NCI-H1417 treated with DMSO at 0.1 percent for 48 hours (cell line): ENCODE results near the gene ODAM.
"Not testable (repeated sequence)": the region's sequence is repeated elsewhere in the genome, so short reads cannot be mapped to it uniquely, and the experiment has no call there.

Source experiments
- DNase-seq: peaks from one replicate; lab custom pipeline; 2025; lab: John Stamatoyannopoulos, UW

The ODAM gene, protein sequence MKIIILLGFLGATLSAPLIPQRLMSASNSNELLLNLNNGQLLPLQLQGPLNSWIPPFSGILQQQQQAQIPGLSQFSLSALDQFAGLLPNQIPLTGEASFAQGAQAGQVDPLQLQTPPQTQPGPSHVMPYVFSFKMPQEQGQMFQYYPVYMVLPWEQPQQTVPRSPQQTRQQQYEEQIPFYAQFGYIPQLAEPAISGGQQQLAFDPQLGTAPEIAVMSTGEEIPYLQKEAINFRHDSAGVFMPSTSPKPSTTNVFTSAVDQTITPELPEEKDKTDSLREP

GRCh38 chr4:70195425-70195824 is at the start of gene ODAM:
Gene ODAM, plus strand, starts transcription at chr4:70195725. Its CDS starts 819 bp downstream, at chr4:70196544.
- no peak for DNase-seq

- no peak for DNase-seq
These were observed 44.3 kb upstream of the ODAM start for GRCh38 chr4:70151271-70151670.

DNA sequence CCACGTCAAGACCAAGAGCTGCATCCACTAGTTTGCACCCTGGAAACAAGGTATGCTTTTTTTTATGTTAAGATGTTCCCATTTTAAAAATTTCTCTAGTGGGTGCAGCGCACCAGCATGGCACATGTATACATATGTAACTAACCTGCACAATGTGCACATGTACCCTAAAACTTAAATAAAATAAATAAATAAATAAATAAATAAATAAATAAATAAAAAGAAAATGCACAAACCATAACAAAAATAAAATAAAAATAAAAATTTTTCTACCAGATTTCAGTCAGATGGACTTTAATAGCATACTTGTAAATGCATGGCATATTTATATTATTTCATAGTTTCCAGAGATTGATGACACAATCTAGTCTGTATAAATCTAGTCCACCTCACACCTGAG is 43.4 kb upstream of the ODAM start:
- no peak for DNase-seq

DNA sequence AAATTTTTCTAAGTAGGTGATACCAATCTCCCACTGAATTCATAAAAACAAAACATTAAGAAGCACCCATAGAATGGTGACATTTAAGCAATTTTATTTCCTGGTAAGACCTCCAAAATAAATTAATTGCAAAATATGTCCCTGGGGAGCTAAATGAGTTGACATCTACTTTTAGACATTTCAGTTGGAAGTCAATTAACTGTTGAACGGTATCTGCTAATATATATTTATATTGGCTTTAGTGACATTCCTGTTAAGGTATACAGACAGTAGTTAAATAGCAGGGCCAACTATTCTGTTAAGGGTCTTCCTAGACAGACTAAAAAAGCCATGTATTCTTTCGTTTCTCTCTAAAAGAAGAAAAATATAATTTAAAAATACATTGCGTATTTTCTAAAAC is 41.6 kb upstream of the ODAM start, which contains the start of gene PRR27:
PRR27 (plus strand) TSS at position 301 of the 400 bp plus-strand sequence. CDS start 139 bp downstream, outside the sequence.
- no peak for DNase-seq

DNA sequence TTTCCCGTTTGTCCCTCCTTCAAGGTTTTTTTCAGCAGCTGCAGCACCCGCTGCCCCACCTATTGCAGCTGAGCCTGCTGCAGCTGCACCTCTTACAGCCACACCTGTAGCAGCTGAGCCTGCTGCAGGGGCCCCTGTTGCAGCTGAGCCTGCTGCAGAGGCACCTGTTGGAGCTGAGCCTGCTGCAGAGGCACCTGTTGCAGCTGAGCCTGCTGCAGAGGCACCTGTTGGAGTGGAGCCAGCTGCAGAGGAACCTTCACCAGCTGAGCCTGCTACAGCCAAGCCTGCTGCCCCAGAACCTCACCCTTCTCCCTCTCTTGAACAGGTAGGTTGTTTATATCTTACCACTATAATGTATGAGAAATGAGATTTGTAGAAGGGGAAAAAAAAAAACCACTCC is 36.9 kb upstream of the ODAM start:
- no peak for DNase-seq

DNA sequence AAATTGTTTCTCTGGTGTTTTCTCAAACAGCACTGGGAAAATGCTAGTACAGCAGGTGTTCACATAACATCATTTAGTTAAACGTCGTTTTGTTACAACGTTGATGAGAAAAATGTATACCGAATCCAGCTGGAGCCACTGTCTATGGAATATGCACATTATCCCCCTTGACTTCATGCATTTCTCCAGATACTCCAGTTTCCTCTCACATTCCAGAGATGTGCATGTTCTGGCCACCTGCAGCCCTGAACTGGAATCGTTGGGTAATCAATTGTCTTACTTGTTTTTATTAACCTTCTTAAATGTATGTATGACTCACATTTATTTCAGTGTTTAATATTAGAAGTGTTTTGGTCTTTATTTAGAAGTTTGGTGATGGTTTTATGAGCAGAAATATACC is 18.4 kb upstream of the ODAM start:
- no peak for DNase-seq

DNA sequence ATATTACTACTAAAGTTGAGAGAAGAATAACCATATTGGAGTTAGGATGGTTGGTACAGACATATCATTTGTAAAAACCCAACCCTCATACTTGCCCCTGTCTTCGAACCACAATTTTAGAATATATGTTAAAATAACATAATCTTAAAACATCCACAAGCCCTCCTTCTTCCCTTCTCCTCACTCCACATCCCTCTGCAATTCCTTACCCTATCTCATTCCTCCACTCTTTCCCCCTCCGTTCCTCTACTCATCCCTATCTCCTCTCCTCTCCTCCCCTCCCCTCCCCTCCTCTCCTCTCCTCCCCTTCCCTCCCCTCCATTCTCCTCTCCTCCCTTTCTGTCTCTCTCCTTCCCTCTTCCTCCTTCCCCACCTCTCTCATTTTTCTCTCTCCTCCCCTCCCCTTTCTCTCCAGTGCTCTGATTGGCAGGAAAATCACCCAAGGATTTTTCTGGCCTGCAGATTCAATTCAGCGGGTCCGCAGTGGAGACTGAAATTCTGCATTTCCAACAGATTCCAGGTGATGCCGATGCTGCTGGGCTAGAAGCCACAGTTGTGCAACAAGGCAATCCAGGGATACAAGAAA is 17.4 kb upstream of the ODAM start:
- no peak for DNase-seq

- no peak for DNase-seq
These were observed 15.7 kb upstream of the ODAM start for GRCh38 chr4:70179811-70180210.

DNA sequence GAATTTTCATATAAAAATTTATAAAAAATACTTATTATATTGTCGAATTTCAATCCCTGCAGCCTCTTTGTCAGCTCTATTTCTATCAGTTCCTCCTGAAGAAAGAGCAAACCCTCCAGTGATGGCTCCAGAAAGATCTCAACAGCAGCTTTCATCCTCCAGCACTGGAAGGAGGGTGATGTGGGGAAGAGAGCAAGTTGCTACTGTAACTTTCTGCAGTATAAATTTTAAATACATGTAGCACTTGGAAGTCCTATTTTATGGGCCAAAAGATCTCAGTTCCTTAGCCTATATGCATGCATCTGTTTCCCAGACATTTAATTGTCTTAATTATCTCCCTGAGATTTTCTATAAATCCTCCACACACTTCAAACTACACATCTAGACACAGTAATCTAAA is 13.7 kb upstream of the ODAM start:
- no peak for DNase-seq

DNA sequence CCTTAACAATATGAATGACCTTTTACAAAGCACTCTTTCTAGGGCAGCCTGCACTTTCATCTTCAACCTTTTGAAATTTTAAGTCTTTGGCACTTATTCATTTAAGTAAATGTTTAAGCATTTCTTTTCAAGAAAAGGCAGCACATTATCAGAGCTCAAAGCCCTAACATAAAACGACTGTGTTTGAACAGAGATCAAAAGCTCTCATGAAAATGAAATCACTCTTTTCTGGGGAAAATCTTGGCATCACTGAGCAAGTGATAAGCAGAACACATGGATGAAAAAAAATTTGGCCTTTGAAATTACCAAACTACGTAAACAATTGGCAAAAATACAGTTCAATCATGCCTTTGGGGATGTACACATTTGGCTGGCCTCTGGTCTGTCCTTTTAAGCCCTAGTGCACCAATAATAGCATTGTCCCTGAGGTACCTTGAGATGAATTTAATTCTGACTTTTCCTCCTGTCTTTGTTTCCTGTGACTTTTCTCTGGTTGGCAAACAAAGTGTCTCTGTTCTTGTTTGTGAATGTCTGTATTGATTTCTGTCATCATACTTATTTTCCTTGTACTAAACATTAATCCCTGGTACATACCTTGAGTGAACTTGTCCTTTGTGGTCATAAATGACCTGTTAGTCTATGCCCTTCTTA is 12.9 kb upstream of the ODAM start:
- no peak for DNase-seq

DNA sequence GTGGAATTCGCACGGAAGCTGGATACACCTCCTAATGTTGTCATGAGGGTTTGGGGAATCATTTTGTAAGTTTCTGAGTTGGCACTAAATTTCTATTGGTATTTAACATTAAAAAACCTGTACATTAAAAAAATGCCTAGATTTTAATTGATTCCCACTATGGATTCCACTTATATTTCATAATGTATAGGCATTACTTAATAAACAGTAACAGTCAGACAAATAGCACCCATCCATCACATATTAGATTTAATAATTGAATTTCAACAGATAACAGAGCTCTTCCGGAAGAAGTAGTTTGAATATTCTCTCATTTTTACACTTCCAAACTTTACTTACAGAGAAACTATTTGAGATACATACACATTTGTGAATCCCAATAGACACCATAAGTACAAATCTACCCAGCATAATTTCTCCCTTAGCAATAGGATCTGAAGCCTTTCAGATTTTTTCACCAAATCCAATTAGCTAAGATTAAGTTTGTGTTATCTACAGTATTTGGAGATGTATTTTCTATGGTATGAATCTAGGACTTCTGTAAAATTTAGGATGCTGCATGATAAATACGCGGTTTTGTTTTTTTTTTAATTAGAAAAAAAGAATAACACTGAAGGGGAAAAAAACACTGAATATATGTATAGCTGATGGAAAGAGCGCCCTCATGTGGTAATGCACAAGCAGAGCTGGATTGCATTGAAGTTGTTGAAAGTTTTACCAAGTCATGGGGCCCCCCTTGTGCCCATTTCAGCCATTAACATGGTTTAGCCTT is 12.2 kb upstream of the ODAM start:
- no peak for DNase-seq

- no peak for DNase-seq
These were observed 11.6 kb upstream of the ODAM start for GRCh38 chr4:70183940-70184246.

DNA sequence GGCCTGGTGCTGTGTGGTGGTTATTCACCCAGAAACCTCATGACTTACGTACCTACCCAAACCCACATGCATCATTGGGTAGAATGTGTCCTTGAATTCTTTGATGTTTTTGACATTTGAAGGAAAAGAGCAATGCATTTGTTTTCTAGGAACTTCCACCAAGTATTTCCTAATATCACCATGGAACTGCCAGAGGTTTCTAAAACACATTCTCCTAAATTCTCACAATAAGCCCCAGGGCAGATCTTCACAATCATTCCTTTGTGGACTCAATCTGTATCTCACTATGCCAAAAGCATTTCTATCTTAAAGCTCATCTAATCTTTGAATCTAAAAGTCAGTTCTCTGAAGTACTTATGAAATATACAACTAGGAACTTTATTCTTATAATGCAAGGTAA is 8.3 kb upstream of the ODAM start:
- no peak for DNase-seq

DNA sequence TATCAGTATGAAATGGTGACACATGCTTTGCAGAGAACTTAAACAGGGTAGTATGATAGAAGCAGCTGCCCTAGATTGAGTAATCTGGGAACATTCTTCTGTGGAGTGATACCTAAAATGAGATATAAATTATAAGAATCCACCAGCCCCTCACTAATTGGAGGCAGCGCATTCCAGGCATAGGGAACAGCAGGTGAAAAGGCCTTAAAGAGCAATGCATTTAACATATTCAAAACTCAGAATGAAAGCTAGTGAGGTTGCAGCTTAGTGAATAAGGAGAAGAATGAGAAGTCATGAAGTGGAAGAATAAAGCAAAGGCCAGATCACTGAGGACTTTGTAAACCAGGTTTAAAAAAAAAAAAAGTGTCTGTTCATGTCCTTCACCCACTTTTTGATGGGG is 4.9 kb upstream of the ODAM start:
- no peak for DNase-seq

DNA sequence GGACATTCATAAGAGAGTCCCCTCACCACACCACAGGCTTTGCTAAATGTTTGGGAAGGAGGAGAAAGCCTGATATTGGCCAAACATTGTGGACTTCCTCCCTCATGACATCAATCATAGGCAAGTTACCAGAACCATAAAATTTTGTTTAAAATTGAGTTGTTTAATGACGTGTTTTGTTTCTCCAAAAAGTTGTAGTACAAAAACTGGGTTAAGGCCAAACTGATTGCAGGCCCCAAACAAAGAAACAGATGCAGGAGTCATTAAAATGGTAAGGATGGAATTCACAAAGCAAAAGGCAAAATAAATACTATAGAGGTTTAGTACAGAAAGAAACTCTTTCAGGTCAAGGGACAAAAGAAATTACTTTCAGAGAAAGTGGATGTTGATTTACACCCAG is 3.9 kb upstream of the ODAM start:
- no peak for DNase-seq

DNA sequence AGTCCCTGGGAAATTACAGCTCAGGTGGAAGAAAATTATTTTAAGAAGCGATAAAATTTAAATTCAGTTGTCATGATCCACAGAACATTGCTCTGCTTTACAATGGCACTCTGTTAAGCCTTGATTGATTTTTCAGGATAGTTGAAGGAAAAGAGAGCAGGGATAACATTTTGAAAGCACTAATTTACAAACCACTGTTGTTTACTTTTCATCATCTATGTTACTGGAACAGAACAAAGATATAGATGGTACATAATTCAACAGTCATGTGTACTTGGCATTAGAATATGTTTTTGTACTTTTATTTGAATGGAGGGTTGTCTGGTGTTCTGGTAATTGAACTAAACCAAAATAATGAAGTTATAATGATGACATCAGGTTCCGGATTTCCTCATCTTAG is 2.6 kb upstream of the ODAM start:
- DNase-seq, result no peak

DNA sequence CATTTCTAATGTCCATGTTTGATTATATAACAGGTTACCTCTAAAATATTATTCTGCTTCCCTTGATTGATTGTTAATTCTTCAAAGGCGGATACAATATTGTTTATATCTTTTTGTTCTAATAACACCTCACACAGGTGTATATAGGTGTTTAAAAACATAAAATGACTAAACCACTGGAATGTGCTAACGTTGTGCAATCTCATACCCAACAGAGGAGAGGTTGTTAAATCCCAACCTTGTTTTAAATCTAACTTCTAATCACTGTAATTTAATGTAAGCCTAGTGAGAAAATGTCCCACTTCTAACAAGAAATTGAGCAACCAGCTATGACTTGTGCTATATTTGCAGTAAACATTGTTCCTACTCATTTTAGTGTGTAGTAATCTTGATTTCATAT is 1.3 kb downstream of the ODAM start:
- no peak for DNase-seq

- no peak for DNase-seq
These were observed 2.3 kb downstream of the ODAM start for GRCh38 chr4:70197842-70198241.

DNA sequence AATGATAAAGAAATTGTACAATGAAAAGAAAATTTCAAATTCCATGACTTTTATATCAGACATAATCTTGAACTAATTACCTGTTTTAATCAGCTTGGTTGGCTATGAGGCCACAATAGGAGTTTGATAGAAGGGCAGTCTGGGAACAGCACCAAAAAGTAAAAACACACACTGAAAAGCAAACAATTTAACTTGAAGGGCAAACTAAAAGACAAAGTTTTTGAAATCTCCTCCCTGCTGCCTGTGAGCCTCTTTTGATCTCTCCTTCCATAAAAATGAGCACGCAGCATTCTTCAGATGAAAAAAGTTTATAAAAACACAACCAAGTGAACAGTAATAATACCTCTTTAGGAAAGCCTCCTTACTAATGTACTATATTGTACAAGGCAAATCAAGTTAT is 8.1 kb downstream of the ODAM start:
- no peak for DNase-seq

DNA sequence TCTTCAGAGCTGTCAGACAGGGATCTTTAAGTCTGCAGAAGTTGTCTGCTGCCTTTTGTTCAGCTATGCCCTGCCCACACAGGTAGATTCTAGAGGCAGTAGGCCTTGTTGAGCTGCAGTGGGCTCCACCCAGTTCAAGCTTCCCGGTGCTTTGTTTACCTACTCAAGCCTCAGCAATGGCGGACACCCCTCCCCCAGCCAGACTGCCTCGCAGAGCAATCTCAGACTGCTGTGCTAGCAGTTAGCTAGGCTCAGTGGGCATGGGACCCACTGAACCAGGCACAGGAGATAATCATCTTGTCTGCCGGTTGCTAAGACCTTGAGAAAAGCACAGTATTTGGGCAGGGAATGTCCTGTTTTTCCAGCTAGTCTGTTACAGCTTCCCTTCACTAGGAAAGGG is 17.2 kb downstream of the ODAM start:
- DNase-seq, result not testable (repeated sequence)

DNA sequence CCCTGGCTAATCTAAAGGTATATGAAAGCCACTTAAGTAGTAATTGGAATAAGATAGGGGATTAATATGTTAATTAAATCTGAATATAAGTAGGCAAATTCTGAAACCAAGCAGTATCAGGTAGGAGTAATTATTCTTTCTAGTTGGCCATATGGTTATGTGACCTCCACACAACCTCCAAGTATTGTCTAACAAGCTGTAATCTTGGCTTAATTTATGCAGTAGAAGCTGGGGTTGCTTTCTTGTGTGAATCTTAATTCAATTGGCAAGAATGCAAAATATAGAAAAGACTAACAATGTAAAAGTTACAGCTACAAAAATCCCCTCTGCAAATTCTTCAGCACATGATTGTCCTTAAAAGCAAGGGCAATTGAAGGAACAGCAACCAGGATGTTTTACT is 20.6 kb downstream of the ODAM start:
- not testable (repeated sequence) for DNase-seq

- not testable (repeated sequence) for DNase-seq
These were observed 21.0 kb downstream of the ODAM start for GRCh38 chr4:70216550-70216949.

GRCh38 chr4:70221389-70221788 is 25.9 kb downstream of the ODAM start:
- DNase-seq, result not testable (repeated sequence)
